GM13976 (cell line): ENCODE measurements around the gene MYO9A.
A peak's percentile ranks its signal among the peaks of the same experiment; 100 is the strongest.
"Not testable (repeated sequence)": the region's sequence is repeated elsewhere in the genome, so short reads cannot be mapped to it uniquely, and the experiment has no call there.

Experiments
- DNase-seq: peaks from one replicate; pipeline ENCODE4 v3.0.0; 2012; ENCODE audit warnings: low spot score
- in situ Hi-C: fragments of 300-500 bp; cut with MboI; formaldehyde crosslinking; loops from one replicate; pipeline ENCODE4 v1.12.0; 2022; ENCODE audit warnings: low sequenced_read_pairs, mixed read lengths, inconsistent platforms; ENCODE audit not compliant: unreplicated experiment
- TF ChIP-seq, protein P1 (sequence below): IDR thresholded peaks from 2 replicates; pipeline ENCODE4 v1.5.1; 2012; ENCODE audit warnings: borderline replicate concordance, mild to moderate bottlenecking; ENCODE audit not compliant: insufficient read depth; ENCODE audit errors: extremely low read depth, missing control alignments, control extremely low read depth

Gene MYO9A

DNA sequence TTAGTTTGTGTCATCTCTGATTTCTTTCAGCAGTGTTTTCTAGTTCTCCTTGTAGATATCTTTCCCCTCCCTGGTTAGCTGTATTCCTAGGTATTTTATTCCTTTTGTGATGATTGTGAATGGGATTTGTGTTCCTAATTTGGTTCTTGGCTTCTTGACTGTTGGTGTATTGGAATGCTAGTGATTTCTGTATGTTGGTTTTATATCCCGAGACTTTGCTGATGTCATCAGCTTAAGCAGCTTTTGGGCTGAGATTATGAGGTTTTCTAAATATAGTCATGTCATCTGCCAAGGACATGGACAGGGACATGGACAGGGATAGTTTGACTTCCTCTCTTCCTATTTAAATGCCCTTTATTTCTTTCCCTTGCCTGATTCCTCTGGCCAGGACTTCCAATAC, 35.8 kb downstream of the MYO9A start:
- DNase-seq = no peak
- TF ChIP-seq, protein P1, sequence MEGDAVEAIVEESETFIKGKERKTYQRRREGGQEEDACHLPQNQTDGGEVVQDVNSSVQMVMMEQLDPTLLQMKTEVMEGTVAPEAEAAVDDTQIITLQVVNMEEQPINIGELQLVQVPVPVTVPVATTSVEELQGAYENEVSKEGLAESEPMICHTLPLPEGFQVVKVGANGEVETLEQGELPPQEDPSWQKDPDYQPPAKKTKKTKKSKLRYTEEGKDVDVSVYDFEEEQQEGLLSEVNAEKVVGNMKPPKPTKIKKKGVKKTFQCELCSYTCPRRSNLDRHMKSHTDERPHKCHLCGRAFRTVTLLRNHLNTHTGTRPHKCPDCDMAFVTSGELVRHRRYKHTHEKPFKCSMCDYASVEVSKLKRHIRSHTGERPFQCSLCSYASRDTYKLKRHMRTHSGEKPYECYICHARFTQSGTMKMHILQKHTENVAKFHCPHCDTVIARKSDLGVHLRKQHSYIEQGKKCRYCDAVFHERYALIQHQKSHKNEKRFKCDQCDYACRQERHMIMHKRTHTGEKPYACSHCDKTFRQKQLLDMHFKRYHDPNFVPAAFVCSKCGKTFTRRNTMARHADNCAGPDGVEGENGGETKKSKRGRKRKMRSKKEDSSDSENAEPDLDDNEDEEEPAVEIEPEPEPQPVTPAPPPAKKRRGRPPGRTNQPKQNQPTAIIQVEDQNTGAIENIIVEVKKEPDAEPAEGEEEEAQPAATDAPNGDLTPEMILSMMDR = no peak
- in situ Hi-C loops = no loop called here

DNA sequence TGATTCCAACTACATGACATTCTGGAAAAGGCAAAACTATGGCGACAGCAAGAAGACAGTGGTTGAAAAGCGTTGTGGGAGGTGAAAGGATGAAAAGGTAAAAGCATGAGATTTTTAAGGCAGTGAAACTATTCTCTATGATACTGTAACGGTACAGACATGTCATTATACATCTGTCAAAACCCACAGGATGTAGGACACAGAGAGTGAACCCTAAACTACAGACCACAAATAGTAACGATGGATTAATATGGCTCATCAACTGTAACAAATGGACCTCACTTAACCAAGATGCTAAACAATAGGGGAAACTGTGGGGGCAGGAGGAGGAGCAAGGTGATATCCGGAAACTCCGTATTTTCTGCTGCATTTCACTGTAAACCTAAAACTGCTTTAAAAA, 39.1 kb downstream of the MYO9A start:
- TF ChIP-seq, protein P1 = no peak
- in situ Hi-C loops = no loop called here
- DNase-seq = peak; percentile 62

DNA sequence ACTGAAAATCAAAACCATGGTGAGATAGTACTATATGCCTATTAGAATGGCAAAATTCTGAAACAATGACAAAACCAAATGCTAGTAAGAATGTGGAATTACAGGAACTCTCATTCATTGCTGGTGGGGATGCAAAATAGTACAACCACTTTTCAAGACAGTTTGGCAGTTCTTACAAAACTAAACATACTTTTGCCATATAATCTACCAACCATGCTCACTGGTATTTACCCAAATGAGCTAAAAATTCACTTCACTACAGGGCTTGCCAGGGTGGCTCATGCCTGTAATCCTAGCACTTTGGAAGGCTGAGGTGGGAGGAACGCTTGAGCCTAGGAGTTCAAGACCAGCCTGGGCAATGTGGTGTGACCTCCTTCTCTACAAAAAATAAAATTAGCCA, 40.0 kb downstream of the MYO9A start:
- no peak for DNase-seq
- TF ChIP-seq, protein P1 = no peak
- in situ Hi-C loops = no loop called here

DNA sequence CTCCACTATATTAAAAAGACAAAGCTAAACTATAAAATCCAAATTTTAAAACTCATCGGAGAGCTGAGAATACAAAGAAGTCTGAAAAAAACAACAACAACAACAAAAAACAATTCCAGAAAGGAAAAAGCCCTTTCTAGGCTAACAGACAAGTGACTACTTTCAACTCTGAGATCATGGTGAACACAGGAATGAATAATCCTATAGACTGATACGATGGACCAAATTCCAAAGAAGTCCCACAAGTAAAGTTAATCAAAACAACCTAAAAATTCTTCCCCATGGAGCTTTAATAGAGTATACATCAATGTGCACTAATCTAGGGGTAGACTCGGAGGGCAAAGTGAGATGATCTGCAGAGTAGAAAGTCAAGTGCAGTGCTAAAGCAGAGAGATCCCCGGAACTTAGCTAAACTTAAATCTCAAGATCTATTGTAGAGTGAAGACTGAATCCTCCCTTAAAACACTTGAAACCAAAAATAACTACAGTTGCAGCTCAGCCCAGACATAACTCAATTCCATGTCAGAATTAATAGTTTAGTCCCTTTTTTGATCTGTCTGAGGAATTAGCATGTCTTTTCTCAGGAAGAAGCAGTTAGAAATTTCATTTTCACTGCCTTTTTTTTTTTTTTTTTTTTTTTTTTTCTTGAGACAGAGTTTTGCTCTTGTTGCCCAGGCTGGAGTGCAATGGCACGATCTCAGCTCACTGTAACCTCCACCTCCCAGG, 43.5 kb downstream of the MYO9A start:
- TF ChIP-seq, protein P1 = no peak
- DNase-seq = no peak
- in situ Hi-C loops = no loop called here

DNA sequence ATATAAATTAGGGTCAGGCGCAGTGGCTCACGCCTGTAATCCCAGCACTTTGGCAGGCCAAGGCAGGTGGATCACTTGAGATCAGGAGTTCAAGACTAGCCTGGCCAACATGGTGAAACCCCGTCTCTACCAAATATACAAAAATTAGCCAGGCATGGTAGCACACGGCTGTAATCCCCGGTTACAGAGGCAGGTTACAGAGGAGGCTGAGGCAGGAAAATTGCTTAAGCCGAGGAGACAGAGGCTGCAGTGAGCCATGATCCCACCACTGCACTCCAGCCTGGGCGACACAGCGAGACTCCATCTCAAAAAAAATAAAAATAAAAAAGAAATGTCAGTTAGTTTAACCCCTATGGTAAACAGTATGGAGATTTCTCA, 46.5 kb downstream of the MYO9A start:
- in situ Hi-C loops, DNase-seq: not testable (repeated sequence)

DNA sequence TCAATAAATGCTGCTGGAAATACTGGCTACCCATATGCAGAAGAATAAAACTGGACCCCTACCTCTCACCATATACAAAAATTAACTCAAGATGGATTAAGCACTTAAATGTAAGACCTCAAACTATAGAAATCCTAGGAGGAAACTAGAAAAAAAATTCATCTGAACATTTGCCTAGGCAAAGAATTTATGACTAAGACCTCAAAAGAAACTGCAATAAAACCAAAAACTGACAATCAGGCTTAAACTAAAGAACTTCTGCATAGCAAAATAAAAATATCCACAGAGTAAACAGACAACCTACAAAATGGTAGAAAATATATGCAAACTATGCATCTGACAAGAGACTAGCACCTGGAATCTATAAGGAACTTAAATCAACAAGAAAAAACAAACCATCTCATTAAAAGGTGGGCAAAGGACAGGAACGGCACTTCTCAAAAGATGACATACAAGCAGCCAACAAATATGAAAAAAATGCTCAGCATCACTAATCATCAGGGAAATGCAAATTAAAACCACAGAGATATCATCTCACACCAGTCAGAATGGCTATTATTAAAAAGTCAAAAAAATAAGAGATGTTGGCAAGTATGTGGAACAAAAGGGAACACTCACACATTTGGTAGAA, 47.0 kb downstream of the MYO9A start:
- no peak for DNase-seq
- in situ Hi-C loops = no loop called here
- TF ChIP-seq, protein P1 = no peak

DNA sequence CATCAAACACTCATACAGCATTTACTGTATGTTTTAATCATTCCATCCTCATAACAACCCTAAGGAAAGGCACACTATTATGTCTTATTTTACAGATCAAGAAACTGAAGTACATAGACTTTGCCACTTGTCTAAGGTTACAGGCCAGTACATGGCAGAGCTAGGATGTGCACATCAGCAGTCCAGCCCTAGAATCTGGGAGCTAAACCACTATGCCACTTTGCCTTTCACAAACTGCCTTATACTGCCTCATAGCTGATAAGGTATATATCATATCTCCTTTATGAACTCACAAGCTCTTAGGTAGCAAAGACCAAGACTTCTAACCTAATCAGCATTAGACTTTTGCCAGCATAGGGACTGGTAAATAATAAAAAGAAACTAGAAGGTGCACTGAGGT, 49.1 kb downstream of the MYO9A start:
- DNase-seq = no peak
- TF ChIP-seq, protein P1 = no peak
- in situ Hi-C loops = no loop called here
